ENCODE measurements around the gene PITPNM3.

The PITPNM3 gene

DNA sequence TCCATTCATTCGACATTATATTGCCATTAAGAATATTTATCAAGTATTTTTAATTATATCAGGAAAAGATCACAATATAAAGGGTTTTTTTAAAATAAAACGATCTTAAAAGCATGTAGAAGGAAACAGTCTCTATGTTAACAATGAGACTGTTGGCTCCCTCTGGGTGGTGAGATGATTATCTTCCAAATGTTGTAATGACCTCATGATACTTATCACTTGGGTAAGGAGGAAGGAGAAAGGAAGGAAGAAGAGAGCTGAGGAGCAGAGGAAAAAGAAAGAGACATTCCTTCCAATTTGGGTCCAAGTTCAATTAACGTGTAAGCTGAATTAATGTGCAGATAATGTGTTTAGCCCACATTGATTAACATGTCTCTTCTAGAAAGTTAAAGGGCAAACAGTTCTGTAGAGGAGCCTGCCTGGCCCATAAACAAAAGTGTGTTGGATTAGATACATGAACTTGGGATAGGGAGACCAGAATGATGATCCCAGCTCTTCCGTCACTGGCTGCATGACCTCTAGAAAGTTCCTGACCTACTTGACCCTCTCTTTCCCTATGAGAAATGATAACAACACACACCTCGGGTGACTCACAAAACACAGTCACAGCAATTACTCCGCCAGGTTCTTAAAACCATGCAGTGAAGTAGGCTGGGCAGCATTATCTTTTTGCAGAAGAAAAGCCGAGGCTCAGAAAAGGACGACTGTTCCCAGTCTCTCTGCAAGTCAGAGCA is 80.1 kb downstream of the PITPNM3 start:
- DNase-seq, result no peak

DNA sequence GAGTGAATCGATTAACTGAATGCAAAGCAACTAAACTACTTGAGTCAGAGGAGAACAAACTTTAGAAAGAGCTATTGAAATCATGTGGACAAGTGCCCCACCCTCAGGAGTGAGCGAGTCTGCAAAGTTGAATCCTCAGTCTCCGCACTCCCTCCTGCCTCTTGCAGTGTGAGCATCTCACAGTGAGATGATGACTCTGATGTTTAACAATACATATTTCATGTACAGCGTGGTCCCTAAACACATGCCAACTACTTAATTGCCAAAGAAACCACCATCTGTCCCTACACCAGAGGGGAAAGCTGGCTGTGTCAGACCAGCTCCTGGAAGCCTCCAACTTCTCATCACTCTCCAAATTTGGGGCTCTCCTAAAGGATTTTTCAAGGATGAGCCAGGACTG is 80.9 kb downstream of the PITPNM3 start:
- no peak for DNase-seq

DNA sequence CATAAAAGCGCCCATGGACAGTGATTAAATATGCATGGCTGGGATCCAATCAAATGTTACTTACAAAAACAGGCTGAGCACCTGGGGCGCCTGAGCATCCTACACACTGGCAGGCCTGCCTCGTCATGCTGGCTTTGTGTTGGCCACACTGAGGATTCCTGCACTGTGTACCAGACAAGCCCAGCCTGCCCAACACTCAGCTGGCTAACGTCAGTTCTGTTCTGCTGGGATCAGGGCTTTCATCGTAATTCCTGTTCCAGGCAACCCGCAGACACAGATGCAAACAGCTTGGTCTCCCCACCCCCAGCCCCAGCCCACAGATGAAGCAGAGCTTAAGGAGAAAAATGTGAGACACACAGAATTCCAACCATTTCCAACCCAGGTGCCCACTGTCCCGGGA is 81.4 kb downstream of the PITPNM3 start:
- no peak for DNase-seq

DNA sequence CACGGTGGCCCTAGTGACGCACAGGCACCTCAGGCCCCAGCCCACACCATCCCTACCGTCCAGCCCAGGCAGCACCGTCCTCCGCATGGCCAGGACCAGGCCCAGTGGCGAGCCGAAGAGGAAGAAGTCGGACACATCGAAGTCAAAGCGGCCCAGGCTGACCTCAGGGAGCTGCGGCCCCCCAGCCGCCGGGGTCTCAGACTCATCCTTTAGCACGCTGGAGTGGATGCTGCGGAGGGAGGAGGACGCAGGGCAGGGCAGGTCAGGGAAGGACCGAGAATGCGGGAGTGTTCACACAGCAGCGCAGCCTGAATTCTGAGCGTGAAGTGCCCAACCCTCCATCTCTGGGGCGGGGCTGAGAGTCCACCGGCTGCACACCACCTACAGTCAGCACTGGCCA is 82.0 kb downstream of the PITPNM3 start:
- DNase-seq, result no peak

DNA sequence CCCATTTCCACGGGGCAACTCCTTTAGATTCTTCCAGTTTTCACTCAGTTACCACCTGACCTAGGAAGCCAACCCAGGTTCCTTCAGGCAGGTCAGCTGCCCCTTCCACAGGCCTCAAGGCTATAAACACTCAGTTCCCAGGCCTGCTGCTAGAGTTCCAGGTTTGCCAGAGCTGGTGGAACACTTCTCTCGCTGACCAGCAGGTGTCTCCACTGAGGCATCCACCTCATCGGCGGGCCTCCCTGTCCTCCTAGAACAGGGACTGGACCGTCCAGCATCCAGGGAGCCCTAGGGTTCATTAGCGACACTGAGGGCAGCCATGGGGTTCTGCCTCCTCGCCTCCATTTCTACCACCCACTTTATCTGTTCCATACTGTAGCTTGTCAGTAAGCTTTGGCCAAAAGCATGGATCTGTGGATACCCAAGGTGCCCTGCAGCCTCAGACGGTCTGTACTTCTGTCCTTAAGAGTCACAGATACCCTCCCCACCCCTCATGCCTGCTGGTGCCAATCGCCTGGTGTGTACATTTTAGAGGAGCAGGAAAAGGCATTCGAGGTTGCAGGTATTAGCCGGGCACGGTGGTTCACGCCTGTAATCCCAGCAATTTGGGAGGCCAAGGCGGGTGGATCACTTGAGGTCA is 83.1 kb downstream of the PITPNM3 start:
- DNase-seq, result peak; percentile 78 to 87 (median 84)

DNA sequence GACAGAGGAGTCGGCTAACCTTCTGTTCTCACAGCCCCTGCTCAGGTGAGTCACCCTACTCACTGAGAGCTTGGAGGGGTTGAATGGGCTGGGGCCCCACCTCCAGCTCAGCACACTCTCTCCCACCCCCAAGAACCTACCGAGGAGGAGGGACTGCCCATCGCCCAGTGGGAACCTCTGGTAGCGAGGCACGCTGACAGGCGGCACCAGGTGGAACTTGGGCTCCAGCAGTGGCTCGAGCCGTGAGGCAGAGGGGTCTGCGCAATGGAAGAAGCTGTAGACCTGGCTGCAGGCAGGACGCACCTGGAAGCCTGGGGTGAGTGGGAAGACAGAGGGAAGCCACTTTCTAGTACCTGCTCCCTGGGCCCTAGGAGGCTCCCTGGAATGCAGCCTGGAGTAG is 83.8 kb downstream of the PITPNM3 start:
- DNase-seq, result no peak

DNA sequence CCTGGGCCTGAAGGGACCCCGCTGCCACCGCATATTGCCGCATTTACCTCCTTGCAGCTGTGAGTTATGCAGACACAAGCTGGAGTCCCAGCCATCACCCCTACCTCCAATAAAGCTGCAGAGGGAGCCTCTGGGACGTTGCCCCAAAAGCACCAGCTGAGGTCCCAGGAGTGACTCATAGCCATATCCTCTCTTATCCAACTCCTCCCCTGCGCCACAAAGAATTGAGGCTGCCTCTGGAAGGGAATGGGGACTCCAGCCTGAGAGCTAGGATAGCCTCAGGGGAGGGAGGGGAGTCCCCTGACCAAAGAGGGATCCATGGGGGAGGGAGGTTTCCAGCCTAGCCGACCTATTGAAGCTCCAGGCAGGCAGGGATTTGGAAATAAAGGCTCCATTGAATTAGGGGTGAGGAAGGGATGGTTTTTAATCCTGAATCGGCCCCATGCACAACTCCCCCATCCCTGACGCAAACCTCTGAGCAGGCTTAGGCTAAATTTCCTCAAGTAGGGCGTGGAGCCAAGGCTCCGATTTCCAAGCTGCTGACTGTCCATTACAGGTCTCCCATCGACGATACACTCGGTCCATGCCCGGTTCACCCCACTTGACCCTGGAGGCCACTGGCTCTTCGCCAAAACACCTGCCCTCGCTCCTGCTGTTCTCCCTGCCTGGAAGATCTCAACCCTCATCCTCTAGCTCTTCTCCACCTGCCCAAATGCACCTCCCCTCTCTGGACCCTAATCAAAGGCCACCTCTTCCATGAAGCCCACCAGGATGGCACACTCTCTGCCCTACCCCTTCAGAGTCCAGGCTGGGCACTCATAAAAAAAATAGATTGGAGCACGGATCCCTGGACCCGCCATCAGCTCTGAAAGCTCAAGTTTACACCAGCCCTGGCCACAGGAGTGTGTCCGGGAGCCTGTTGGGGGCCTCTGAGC is 84.6 kb downstream of the PITPNM3 start:
- DNase-seq, result peak in 1 of 4 experiments; percentile 21

DNA sequence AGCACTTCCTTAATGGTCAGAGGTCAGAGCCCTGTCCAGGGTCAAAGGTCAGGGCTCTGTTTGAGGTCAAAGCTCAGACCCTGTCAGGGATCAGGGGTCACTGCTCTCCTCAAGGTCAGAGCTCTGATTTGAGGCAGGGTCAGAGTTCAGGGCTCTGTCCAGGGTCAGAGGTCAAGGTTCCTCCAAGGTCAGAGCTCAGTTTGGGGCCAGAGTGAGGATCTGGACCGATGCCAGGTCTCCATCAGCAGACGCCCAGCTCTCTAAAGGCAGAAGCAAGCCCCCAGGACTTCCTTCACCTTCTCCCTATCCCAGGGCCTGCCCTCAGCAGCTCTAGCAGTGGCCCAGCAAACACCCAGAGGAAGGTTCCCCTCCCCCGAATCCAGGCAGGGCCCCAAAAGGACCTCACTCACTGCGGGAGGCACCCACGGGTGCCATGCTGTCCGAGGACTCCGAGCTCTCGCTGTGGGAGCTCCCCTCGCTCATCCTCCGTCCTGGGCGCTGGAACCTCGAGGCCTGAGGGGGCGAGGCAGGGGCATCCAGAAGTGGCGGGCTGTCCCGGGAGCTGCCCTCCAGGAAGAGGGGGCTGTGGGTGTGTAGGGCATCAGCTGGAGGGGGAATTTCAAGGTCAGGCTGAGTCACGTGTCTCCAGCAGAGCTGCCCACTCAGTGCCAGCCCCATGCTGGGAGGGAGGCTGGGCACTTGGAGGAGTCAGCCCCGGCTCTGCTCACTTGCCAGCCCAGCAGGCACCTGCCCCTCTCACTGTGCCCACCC is 85.4 kb downstream of the PITPNM3 start:
- no peak for DNase-seq

DNA sequence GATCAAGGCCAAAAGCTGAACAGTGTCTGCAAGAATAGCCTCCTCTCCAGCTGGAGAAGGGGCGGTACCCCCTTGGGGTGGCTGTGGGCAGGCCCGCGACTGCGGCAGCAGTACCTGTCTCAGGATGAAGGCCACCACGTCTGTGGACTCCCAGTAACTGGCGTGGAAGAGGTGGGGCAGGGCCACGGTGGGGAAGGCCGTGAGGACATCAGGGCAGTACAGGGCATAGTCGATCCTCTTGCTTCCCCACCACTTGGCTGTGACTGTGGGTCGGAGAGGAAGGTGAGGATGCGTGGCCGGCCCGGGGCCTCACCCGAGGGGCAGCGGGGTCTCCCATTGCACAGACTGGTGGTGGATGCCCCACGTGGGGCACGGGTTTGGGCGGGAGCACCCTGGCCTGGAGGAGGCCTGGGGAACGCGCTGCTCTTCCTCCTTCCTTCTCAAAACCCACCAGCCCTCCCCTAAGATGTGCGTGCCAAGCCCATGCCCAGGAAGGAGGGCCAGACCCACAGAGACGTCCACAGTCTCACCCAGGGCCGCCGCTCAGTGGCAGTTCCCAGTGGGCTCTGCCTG is 86.1 kb downstream of the PITPNM3 start:
- no peak for DNase-seq

DNA sequence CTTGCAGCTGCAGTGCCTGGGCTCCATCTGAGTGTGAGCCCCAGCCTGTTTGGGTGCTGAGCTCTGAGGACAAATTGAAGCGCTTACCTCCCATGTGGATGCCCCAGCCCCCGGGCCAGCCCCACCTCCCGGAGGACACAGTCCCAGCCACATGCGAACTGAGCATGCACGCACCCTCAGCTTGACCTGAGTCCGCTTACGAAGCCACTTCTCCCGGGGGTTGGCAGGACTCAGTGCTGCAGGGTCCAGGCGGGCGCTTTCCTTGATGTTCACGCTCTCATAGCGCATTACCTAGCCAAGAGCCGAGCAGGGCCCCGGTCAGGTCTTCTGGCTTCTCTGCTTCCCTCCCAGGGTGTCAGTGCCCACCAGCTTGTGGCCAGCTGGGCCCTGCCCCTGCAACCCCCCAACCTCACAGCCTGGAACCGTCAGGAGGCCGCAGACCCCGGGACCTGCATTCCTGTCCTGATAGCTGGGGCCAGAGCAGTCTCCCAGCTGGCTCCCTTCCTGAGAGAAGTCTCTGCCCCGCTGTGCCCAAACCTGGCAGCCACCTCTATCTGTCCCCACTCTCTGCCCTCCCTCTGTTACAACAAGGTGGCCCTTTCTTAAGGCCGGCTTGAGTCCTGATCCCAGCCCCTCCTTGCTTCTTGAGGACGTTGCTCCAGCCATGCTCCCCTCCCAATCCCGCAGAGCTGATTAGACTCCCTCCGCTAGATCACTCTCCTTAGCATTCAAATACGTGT is 88.1 kb downstream of the PITPNM3 start:
- no peak for DNase-seq

DNA sequence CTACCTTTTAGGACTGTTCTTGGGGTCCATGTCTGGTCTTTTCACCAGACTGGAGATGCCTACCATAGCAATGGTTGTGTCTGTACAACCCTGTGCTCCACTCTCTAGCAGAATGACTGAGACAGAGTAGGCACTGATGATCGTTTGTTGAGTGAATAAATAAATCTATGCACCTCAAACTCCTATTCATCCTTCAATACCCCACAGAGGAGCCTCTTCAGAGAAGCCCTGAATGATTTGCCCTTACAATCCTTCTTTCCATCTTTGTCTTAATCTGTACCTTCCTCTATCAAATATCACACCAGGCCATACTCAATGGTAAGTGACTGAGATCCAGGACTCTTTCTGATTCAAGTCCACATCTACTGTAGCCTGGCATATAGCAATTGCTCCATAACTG is 88.8 kb downstream of the PITPNM3 start:
- no peak for DNase-seq

DNA sequence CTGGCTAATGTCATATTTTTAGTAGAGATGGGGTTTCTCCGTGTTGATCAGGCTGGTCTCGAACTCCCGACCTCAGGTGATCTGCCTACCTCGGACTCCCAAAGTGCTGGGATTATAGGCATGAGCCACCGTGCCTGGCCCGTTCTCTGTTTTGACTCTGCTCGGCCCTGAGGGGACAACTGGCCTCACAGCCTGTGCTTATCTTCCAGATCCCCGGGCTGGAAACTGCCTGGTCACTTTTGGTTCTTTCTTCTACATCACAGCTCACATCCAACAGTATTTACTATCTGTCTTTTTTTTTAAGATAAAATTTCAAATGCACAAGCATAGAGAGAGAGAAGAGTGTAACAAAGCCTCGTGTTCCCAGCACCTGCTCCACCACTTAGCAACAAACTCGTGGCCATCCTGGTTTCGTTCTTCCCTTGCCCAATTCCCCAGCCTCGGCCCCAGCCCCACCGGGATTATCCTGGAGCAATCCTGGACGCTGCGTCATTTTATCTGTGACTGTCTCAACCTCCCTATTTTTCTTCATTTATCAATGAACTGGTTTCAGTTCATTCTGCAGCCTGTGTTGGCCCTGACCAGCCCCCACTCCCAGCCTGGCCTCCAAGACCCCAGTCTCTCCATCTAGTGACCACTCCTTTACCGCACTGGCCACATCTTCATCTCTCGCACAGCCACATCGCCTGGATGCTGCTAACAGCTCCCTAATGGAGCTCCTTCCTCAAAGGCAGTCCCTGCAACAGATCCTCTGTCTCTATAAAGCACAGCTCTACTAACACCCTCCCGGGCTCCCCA is 91.0 kb downstream of the PITPNM3 start:
- DNase-seq, result no peak

DNA sequence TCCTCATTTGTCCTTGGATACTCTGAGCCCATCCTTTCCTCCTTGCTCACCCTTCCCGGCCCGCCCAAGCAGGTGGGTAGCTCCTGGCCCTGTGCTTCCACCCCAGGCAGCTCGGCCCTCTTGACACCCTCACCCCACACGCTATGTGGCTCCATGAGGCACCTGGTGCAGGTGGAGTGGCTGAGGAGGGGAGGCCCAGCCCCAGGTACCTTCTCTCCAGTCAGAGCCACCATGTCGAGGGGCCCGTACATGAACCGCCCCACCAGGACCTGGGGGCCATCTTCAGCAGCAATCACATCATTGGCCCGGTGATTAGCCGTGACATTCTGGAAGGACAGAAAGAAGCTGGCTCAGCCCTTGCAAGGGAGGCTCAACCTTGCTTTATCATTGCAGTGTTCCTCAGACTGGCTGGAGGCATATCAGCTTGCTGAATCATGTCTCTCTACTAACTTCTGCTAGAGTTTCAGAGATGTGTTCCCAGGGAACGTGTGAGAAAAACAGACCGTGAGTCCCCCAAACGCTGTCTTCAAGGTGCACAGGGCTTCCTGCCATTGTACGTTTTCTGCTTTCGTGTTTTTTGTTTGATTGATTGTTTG is 91.8 kb downstream of the PITPNM3 start:
- DNase-seq, result no peak

DNA sequence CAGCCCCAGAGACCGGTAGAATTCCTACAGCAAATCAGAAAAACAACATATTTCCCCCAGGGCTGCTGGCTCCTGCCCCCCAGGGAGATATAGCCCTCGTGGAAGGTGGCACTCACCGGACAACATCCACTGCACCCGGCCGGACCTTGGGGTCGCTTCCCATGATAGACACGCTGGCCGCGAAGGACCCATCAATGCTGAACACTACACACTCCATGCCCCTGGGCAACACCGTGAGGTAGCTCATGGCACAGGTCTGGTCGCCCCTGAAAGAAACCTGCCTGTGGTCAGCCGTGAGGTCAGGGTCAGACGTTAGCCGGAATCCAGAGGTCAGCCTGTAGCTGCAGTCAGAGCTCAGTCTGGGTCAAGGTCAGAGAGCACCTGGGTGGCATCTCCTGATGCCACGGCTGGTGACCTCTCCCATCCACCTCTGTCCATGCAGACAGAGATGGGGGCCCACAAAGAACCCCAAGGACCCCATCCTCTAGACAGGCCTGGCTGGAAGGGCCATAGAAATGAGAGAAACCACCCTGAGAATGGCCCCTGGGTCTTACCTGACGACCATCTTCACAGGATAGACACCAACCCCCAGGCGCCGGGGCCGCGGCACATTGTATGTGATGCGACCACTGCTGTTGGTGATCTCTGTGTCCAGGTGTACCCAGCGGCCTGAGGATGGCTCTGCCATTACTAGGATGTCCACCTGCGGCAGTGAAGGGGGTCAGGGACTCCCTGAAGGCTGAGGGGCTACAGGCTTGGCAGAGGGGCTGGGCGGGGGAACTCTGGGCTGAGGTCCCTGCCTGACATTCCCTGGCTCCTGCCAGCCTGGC is 92.5 kb downstream of the PITPNM3 start:
- DNase-seq, result no peak

DNA sequence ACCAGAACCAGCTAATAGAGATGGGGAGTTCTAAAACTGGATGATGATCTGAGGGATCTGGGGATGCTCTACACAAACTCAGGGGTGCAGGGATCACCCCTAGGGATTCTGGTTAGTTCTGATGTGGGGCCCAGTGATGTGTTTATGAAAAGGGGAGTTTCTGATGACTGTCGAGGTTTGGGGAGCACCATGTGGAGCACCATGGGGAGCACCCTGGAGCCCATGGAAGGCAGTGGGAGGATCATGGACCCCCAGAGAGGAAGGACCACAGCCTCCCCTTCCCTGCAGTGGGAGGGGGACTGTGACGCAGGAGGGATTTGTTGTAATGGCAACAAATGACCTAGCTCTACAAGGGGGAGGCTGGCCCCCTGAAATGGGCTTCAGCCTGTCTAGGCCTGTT is 93.7 kb downstream of the PITPNM3 start:
- DNase-seq, result no peak

DNA sequence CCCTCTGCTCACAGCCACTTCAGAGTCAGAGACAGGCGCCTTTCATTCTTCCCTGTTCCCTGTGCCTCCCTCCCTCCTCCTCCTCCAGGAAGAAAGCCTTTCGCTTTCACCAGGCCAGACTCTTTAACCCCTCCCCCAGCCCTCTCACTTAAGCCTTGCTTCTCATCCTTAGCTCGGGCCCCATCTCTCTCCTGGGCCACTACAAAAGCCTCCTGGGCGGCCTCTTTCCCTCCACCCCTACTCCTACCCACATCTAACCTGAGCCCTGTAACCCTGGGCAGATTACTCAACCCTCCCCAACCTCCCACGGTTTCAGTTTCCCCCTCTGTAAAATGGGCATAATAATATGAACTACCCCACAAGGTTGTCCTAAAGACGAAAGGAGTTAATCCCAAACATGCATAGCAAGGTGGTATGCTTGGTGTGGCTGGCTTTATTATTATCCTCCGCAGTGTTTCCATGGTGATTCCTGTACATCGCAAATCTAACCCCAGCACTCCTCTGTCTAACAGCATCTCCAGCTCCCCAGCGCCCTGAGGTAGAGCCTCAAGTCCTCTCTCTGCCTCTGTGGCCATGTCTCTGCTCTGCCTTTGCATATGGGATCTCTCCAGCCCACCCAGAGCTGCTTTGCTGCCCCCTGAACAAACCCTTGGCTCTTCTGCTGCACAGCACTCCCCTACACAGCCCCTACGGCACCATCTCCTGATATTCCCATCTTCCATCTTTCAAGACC is 94.4 kb downstream of the PITPNM3 start:
- no peak for DNase-seq

DNA sequence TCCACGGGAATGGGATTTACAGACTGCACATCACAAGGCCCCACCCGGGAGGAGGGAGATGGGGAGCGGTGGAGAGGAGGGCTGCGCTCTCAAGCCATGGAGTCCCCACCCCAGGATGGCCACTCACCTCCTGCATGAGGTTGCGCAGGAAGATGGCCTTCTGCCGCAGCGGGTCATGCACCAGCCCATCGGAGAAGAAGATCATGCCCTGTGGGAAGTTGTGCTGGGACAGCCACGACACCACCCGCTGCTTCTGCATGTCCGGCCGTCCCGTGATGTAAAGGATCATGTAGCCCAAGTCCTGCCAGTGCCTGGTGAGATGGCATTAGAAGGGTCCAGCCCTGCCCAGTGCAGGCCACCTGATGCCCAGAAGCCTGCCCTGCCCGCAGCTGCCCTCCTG is 95.1 kb downstream of the PITPNM3 start:
- DNase-seq, result no peak

DNA sequence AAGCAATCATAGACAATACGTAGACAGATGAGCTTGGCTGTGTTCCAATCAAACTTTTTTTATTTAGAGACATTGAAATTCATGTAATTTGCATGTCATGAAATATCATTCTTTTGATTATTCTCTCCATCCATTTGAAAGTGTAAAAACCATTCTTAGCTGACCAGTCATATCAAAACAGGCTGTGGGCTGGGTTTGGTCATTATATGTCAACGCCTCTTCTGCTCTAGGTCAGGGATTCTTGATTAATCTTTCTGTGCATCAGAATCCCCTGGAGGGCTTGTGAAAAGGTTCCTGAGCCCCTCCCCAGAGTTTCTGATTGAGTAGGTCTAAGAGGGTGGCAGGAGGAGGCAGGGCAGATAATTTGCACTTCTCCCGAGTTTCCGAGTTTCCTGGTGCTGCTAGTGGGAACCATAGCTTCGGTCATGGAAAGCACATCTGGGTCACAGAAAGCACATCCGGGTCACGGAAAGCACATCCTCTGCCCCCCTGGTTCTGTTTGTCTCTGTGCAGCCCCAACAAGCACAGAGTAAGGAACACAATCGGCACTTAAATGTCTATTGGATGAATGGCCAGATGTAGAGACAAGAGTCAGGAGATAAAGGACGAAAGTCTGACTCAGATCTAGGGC is 95.7 kb downstream of the PITPNM3 start:
- DNase-seq, result no peak
